HEK293 (cell line): ENCODE data around the gene MRPL55.

Experiments
- GLIS2 ChIP-seq: fragments of 450-650 bp; formaldehyde crosslinking; IDR thresholded peaks from 2 replicates; pipeline ENCODE4 v1.5.1; 2016; ENCODE audit warnings: missing biosample characterization, missing genetic modification characterization
- WT1 ChIP-seq: fragments of 450-650 bp; formaldehyde crosslinking; IDR thresholded peaks from 2 replicates; pipeline ENCODE4 v1.5.1; 2016; ENCODE audit warnings: missing biosample characterization, missing genetic modification characterization
- ZBTB17 ChIP-seq: fragments of 450-650 bp; formaldehyde crosslinking; IDR thresholded peaks from 2 replicates; pipeline ENCODE4 v1.5.1; 2016; ENCODE audit warnings: missing biosample characterization, missing genetic modification characterization
- ZBTB48 ChIP-seq: fragments of 450-650 bp; formaldehyde crosslinking; IDR thresholded peaks from 2 replicates; pipeline ENCODE4 v1.5.1; 2016; ENCODE audit warnings: missing biosample characterization, missing genetic modification characterization
- ZIC2 ChIP-seq: fragments of 450-650 bp; formaldehyde crosslinking; IDR thresholded peaks from 2 replicates; pipeline ENCODE4 v1.5.1; 2016; ENCODE audit warnings: missing biosample characterization, missing genetic modification characterization
- TF ChIP-seq, protein P1 (sequence below): fragments of 450-650 bp; formaldehyde crosslinking; conservative IDR thresholded peaks from 2 replicates; pipeline ENCODE4 v1.5.1; 2016; ENCODE audit warnings: low read depth, missing biosample characterization, missing genetic modification characterization
- TF ChIP-seq, protein P2 (sequence below): fragments of 450-650 bp; formaldehyde crosslinking; IDR thresholded peaks from 2 replicates; pipeline ENCODE4 v1.5.1; 2017; ENCODE audit warnings: missing biosample characterization, missing genetic modification characterization
- TF ChIP-seq, protein P3 (sequence below): fragments of 450-650 bp; formaldehyde crosslinking; IDR thresholded peaks from 2 replicates; pipeline ENCODE4 v1.5.1; 2016; ENCODE audit warnings: missing biosample characterization, missing genetic modification characterization
- TF ChIP-seq, protein P4 (sequence below): fragments of 450-650 bp; formaldehyde crosslinking; IDR thresholded peaks from 2 replicates; pipeline ENCODE4 v1.5.1; 2016; ENCODE audit warnings: missing biosample characterization, missing genetic modification characterization
- TF ChIP-seq, protein P5 (sequence below): fragments of 450-650 bp; formaldehyde crosslinking; IDR thresholded peaks from 2 replicates; pipeline ENCODE4 v1.5.0; 2017; ENCODE audit warnings: missing biosample characterization, missing genetic modification characterization, borderline replicate concordance
- TF ChIP-seq, protein P6 (sequence below): fragments of 450-650 bp; formaldehyde crosslinking; IDR thresholded peaks from 2 replicates; pipeline ENCODE4 v1.5.1; 2016; ENCODE audit warnings: missing biosample characterization, missing genetic modification characterization
- TF ChIP-seq, protein P7 (sequence below): fragments of 450-650 bp; formaldehyde crosslinking; IDR thresholded peaks from 2 replicates; pipeline ENCODE4 v1.5.1; 2016; ENCODE audit warnings: missing biosample characterization, missing genetic modification characterization, low read depth
- TF ChIP-seq, protein P8 (sequence below): fragments of 450-650 bp; formaldehyde crosslinking; IDR thresholded peaks from 2 replicates; pipeline ENCODE4 v1.5.1; 2016; ENCODE audit warnings: missing biosample characterization, missing genetic modification characterization, borderline replicate concordance
- TF ChIP-seq, protein P9 (sequence below): fragments of 450-650 bp; formaldehyde crosslinking; IDR thresholded peaks from 2 replicates; pipeline ENCODE4 v1.5.1; 2016; ENCODE audit warnings: missing biosample characterization, missing genetic modification characterization

Gene MRPL55

DNA sequence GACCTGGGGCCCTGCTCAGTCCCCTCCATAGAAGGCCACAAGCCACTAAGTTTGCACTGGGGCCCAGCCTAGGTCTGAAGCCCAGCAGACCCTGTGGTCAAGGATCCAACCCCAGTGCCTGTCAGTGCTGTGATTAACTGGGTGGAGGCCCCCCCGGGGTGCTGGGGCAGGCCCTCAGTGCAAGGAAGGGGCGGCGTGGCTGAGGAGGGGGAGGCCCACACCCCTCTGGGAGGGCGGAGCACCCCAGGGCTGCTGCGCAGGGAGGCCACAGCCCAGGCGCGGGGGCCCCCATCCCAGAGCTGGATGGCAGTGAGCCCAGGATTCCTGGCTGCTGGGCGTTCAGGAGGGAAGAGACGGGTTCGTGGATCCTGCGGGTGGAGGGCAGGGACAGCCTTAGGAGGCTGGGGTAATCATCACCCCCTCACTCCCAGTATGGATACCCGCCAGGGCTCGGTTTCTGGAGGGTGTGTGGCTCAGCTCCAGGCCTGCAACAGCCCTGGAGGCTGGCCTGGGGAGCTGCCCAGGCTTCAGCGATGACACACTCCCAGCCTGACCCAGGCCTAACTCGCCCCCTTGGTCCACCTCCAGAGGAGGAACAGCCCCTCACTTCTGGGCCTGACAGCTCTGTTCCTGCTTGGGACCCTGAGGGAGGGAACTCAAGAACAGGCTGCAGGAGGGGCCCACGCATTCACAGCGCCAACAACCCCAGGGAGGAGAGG, 41.5 kb upstream of the MRPL55 start (continued):
- TF ChIP-seq, protein P1, sequence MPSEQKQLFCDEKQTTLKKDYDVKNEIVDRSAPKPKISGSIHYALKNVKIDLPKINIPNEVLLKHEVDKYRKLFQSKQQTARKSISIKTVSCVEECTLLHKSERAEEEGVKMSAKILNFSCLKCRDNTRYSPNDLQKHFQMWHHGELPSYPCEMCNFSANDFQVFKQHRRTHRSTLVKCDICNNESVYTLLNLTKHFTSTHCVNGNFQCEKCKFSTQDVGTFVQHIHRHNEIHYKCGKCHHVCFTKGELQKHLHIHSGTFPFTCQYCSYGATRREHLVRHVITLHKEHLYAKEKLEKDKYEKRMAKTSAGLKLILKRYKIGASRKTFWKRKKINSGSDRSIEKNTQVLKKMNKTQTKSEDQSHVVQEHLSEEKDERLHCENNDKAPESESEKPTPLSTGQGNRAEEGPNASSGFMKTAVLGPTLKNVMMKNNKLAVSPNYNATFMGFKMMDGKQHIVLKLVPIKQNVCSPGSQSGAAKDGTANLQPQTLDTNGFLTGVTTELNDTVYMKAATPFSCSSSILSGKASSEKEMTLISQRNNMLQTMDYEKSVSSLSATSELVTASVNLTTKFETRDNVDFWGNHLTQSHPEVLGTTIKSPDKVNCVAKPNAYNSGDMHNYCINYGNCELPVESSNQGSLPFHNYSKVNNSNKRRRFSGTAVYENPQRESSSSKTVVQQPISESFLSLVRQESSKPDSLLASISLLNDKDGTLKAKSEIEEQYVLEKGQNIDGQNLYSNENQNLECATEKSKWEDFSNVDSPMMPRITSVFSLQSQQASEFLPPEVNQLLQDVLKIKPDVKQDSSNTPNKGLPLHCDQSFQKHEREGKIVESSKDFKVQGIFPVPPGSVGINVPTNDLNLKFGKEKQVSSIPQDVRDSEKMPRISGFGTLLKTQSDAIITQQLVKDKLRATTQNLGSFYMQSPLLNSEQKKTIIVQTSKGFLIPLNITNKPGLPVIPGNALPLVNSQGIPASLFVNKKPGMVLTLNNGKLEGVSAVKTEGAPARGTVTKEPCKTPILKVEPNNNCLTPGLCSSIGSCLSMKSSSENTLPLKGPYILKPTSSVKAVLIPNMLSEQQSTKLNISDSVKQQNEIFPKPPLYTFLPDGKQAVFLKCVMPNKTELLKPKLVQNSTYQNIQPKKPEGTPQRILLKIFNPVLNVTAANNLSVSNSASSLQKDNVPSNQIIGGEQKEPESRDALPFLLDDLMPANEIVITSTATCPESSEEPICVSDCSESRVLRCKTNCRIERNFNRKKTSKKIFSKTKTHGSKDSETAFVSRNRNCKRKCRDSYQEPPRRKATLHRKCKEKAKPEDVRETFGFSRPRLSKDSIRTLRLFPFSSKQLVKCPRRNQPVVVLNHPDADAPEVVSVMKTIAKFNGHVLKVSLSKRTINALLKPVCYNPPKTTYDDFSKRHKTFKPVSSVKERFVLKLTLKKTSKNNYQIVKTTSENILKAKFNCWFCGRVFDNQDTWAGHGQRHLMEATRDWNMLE = no peak
- TF ChIP-seq, protein P2, sequence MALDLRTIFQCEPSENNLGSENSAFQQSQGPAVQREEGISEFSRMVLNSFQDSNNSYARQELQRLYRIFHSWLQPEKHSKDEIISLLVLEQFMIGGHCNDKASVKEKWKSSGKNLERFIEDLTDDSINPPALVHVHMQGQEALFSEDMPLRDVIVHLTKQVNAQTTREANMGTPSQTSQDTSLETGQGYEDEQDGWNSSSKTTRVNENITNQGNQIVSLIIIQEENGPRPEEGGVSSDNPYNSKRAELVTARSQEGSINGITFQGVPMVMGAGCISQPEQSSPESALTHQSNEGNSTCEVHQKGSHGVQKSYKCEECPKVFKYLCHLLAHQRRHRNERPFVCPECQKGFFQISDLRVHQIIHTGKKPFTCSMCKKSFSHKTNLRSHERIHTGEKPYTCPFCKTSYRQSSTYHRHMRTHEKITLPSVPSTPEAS = no peak
- TF ChIP-seq, protein P3, sequence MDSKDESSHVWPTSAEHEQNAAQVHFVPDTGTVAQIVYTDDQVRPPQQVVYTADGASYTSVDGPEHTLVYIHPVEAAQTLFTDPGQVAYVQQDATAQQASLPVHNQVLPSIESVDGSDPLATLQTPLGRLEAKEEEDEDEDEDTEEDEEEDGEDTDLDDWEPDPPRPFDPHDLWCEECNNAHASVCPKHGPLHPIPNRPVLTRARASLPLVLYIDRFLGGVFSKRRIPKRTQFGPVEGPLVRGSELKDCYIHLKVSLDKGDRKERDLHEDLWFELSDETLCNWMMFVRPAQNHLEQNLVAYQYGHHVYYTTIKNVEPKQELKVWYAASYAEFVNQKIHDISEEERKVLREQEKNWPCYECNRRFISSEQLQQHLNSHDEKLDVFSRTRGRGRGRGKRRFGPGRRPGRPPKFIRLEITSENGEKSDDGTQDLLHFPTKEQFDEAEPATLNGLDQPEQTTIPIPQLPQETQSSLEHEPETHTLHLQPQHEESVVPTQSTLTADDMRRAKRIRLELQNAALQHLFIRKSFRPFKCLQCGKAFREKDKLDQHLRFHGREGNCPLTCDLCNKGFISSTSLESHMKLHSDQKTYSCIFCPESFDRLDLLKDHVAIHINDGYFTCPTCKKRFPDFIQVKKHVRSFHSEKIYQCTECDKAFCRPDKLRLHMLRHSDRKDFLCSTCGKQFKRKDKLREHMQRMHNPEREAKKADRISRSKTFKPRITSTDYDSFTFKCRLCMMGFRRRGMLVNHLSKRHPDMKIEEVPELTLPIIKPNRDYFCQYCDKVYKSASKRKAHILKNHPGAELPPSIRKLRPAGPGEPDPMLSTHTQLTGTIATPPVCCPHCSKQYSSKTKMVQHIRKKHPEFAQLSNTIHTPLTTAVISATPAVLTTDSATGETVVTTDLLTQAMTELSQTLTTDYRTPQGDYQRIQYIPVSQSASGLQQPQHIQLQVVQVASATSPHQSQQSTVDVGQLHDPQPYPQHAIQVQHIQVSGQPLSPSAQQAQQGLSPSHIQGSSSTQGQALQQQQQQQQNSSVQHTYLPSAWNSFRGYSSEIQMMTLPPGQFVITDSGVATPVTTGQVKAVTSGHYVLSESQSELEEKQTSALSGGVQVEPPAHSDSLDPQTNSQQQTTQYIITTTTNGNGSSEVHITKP (tag by site-specific recombination) = no peak
- TF ChIP-seq, protein P4, sequence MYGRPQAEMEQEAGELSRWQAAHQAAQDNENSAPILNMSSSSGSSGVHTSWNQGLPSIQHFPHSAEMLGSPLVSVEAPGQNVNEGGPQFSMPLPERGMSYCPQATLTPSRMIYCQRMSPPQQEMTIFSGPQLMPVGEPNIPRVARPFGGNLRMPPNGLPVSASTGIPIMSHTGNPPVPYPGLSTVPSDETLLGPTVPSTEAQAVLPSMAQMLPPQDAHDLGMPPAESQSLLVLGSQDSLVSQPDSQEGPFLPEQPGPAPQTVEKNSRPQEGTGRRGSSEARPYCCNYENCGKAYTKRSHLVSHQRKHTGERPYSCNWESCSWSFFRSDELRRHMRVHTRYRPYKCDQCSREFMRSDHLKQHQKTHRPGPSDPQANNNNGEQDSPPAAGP (tag by site-specific recombination) = peak; percentile 82
- no peak for TF ChIP-seq ZBTB17
- peak; percentile 59; the same call in 1 of the 2 replicates for TF ChIP-seq ZBTB48 (tag by site-specific recombination)
- TF ChIP-seq, protein P5, sequence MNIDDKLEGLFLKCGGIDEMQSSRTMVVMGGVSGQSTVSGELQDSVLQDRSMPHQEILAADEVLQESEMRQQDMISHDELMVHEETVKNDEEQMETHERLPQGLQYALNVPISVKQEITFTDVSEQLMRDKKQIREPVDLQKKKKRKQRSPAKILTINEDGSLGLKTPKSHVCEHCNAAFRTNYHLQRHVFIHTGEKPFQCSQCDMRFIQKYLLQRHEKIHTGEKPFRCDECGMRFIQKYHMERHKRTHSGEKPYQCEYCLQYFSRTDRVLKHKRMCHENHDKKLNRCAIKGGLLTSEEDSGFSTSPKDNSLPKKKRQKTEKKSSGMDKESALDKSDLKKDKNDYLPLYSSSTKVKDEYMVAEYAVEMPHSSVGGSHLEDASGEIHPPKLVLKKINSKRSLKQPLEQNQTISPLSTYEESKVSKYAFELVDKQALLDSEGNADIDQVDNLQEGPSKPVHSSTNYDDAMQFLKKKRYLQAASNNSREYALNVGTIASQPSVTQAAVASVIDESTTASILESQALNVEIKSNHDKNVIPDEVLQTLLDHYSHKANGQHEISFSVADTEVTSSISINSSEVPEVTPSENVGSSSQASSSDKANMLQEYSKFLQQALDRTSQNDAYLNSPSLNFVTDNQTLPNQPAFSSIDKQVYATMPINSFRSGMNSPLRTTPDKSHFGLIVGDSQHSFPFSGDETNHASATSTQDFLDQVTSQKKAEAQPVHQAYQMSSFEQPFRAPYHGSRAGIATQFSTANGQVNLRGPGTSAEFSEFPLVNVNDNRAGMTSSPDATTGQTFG (tag by site-specific recombination) = no peak
- TF ChIP-seq, protein P6, sequence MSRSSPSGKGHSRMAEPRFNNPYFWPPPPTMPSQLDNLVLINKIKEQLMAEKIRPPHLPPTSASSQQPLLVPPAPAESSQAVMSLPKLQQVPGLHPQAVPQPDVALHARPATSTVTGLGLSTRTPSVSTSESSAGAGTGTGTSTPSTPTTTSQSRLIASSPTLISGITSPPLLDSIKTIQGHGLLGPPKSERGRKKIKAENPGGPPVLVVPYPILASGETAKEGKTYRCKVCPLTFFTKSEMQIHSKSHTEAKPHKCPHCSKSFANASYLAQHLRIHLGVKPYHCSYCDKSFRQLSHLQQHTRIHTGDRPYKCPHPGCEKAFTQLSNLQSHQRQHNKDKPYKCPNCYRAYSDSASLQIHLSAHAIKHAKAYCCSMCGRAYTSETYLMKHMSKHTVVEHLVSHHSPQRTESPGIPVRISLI (tag by site-specific recombination) = no peak
- peak; percentile 43; the same call in 1 of the 2 replicates for TF ChIP-seq WT1 (tag by site-specific recombination)
- TF ChIP-seq, protein P7, sequence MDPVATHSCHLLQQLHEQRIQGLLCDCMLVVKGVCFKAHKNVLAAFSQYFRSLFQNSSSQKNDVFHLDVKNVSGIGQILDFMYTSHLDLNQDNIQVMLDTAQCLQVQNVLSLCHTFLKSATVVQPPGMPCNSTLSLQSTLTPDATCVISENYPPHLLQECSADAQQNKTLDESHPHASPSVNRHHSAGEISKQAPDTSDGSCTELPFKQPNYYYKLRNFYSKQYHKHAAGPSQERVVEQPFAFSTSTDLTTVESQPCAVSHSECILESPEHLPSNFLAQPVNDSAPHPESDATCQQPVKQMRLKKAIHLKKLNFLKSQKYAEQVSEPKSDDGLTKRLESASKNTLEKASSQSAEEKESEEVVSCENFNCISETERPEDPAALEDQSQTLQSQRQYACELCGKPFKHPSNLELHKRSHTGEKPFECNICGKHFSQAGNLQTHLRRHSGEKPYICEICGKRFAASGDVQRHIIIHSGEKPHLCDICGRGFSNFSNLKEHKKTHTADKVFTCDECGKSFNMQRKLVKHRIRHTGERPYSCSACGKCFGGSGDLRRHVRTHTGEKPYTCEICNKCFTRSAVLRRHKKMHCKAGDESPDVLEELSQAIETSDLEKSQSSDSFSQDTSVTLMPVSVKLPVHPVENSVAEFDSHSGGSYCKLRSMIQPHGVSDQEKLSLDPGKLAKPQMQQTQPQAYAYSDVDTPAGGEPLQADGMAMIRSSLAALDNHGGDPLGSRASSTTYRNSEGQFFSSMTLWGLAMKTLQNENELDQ (tag by site-specific recombination) = no peak
- peak; percentile 55 for TF ChIP-seq ZIC2
- TF ChIP-seq, protein P8, sequence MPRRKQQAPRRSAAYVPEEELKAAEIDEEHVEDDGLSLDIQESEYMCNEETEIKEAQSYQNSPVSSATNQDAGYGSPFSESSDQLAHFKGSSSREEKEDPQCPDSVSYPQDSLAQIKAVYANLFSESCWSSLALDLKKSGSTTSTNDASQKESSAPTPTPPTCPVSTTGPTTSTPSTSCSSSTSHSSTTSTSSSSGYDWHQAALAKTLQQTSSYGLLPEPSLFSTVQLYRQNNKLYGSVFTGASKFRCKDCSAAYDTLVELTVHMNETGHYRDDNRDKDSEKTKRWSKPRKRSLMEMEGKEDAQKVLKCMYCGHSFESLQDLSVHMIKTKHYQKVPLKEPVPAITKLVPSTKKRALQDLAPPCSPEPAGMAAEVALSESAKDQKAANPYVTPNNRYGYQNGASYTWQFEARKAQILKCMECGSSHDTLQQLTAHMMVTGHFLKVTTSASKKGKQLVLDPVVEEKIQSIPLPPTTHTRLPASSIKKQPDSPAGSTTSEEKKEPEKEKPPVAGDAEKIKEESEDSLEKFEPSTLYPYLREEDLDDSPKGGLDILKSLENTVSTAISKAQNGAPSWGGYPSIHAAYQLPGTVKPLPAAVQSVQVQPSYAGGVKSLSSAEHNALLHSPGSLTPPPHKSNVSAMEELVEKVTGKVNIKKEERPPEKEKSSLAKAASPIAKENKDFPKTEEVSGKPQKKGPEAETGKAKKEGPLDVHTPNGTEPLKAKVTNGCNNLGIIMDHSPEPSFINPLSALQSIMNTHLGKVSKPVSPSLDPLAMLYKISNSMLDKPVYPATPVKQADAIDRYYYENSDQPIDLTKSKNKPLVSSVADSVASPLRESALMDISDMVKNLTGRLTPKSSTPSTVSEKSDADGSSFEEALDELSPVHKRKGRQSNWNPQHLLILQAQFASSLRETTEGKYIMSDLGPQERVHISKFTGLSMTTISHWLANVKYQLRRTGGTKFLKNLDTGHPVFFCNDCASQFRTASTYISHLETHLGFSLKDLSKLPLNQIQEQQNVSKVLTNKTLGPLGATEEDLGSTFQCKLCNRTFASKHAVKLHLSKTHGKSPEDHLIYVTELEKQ (tag by site-specific recombination) = no peak
- TF ChIP-seq, protein P9, sequence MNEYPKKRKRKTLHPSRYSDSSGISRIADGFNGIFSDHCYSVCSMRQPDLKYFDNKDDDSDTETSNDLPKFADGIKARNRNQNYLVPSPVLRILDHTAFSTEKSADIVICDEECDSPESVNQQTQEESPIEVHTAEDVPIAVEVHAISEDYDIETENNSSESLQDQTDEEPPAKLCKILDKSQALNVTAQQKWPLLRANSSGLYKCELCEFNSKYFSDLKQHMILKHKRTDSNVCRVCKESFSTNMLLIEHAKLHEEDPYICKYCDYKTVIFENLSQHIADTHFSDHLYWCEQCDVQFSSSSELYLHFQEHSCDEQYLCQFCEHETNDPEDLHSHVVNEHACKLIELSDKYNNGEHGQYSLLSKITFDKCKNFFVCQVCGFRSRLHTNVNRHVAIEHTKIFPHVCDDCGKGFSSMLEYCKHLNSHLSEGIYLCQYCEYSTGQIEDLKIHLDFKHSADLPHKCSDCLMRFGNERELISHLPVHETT (tag by site-specific recombination) = no peak
- peak; percentile 36; the same call in 1 of the 2 replicates for TF ChIP-seq GLIS2 (tag by site-specific recombination)
- TF ChIP-seq, all 188 proteins: peak for 18
